SU-DHL-6 (cell line): ENCODE data around the gene IFNL1.

ENCODE experiments used
- CTCF ChIP-seq: fragments of 200-600 bp; sonication (generic); IDR thresholded peaks from one replicate; pipeline ENCODE4 v1.5.1; 2017; ENCODE audit warnings: antibody characterized with exemption, mild to moderate bottlenecking, low read length, moderate library complexity; ENCODE audit not compliant: insufficient read depth, poor library complexity, severe bottlenecking
- EZH2phosphoT487 ChIP-seq: fragments of 200-600 bp; sonication (generic), shearing (Covaris generic); conservative IDR thresholded peaks from 2 replicates; pipeline ENCODE4 v1.6.1; 2018; ENCODE audit warnings: mild to moderate bottlenecking, antibody characterized with exemption, low read length, moderate library complexity, mixed read lengths

DNA sequence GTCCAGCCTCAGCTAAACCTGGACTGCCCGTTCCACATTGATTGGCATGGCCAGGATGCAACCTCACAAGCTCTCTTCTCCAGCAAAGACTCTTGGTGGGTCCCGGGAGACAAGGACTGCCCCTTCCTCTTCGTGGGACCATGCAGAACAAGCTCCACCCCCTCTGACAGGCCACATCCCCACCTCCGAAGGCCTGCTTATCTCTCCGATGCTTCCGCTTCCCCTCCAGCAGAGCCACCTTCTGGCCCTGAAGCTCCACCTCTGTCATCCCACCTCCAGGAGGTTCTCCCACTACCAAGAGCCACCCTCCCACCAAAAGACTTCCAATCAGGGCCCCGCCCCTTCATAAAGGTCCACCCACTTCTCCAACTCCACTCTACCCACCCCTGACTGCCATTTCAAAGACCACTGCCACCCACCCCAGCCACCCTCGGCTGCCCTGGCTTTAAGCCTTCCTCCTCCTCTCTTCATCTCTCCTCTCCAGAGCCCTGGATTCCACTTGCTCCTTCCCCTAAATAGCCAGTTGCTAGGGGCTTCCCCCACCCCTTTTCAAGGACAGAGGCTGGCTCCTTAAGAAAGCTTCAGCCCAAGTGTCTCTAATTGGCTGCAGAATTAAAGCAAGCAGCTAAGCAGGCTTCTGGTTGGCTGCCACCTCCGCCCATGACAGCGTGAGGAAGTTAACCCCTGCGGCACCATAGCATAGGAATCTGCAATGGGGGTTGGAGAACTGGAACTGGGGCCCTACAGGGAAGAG lies 14.5 kb downstream of the IFNL1 start:
- TF ChIP-seq CTCF = no peak
- TF ChIP-seq EZH2phosphoT487 = no peak
